OCI-LY1 (cell line): ENCODE measurements around the gene GTF2B.

Source experiments
- CTCF ChIP-seq: fragments of 200-600 bp; sonication (generic), shearing (Covaris generic); IDR thresholded peaks from 2 replicates; pipeline ENCODE4 v1.5.1; 2017; ENCODE audit warnings: mild to moderate bottlenecking, antibody characterized with exemption, low read length, moderate library complexity, mixed read lengths
- EZH2 ChIP-seq: fragments of 200-600 bp; sonication (generic), shearing (Covaris generic); IDR thresholded peaks from 2 replicates; pipeline ENCODE4 v1.8.0; 2017; ENCODE audit warnings: borderline replicate concordance, mixed run types, mild to moderate bottlenecking, antibody characterized with exemption, low read length, moderate library complexity, mixed read lengths

- TF ChIP-seq CTCF (no peak), EZH2 (no peak)
Observed at GRCh38 chr1:88890791-88891317, 513 bp downstream of the GTF2B start.
